Immature natural killer cell (primary cell): Measurements from ENCODE around the gene UNC5A. TPM values are rescaled to one million over a fixed set of nuclear protein-coding genes. Genes with fewer than 3 reads are reported as not detected.

ENCODE experiments used
- DNase-seq, 3 donors: peaks; one replicate each; pipeline ENCODE4 v3.0.0; 2022; ENCODE audit warnings: mixed read lengths in 1 of 3
- H3K27ac Mint-ChIP-seq, 6 donors: one replicate each; pipeline ENCODE4 v1.8.0; 2020; ENCODE audit warnings: mixed read lengths in 6 of 6, mild to moderate bottlenecking in 5 of 6, inconsistent platforms in 4 of 6, moderate library complexity in 3 of 6
- H3K27me3 Mint-ChIP-seq, 3 donors: one replicate each; pipeline ENCODE4 v1.8.0; 2020 to 2021; ENCODE audit warnings: low read depth in 3 of 3, mild to moderate bottlenecking in 3 of 3, mixed read lengths in 3 of 3, moderate library complexity in 3 of 3, inconsistent platforms in 1 of 3
- H3K36me3 Mint-ChIP-seq, 3 donors: one replicate each; pipeline ENCODE4 v1.8.0; 2020; ENCODE audit warnings: mixed read lengths in 3 of 3, inconsistent platforms in 2 of 3, mild to moderate bottlenecking in 2 of 3
- H3K4me1 Mint-ChIP-seq, 2 donors: one replicate each; pipeline ENCODE4 v1.8.0; 2020; ENCODE audit warnings: inconsistent platforms in 2 of 2, mild to moderate bottlenecking in 2 of 2, mixed read lengths in 2 of 2, moderate library complexity in 1 of 2
- H3K4me3 Mint-ChIP-seq, 5 donors: one replicate each; pipeline ENCODE4 v1.8.0; 2020; ENCODE audit warnings: mild to moderate bottlenecking in 5 of 5, mixed read lengths in 5 of 5, inconsistent platforms in 3 of 5, moderate library complexity in 3 of 5
- H3K9me3 Mint-ChIP-seq, 6 donors: one replicate each; pipeline ENCODE4 v1.8.0; 2020; ENCODE audit warnings: mild to moderate bottlenecking in 6 of 6, mixed read lengths in 6 of 6, inconsistent platforms in 4 of 6, moderate library complexity in 3 of 6
- polyA plus RNA-seq, 3 donors: library from polyadenylated mRNA; unstranded; fragments of 300-500 nt; fragmentation: Illumina TruSeq; gene quantifications; one replicate each; pipeline ENCODE4 v1.2.3, GENCODE V29; 2021

Gene UNC5A
- polyA plus RNA-seq, 3 donors from 2014 or later, result not detected

- Mint-ChIP-seq H3K4me3 (no peak overlapping the region), H3K36me3 (no peaks in the 10 kb centered on the region), H3K4me1 (peaks cover 18 to 20% of the 10 kb centered on the region in 2 donors), H3K27me3 (peaks cover 16 to 25% (median 18%) of the 10 kb centered on the region in 3 donors), H3K27ac (no peak overlapping the region), H3K9me3 (peaks cover 0 to 2% (median 0%) of the 10 kb centered on the region in 6 donors)
- no peak for DNase-seq
Observed at GRCh38 chr5:176878463-176878862, 68.1 kb downstream of the UNC5A start.

- peaks cover 0 to 1% (median 0%) of the 10 kb centered on the region in 6 donors for H3K9me3 Mint-ChIP-seq
- H3K27ac Mint-ChIP-seq, result no peak overlapping the region
- H3K27me3 Mint-ChIP-seq, result peaks cover 15 to 20% (median 16%) of the 10 kb centered on the region in 3 donors
- no peak overlapping the region for H3K4me3 Mint-ChIP-seq
- DNase-seq, result no peak
- no peaks in the 10 kb centered on the region for H3K36me3 Mint-ChIP-seq
- H3K4me1 Mint-ChIP-seq, result peaks cover 17 to 18% of the 10 kb centered on the region in 2 donors
Observed at GRCh38 chr5:176878906-176879662, 68.7 kb downstream of the UNC5A start.

GRCh38 chr5:176879663-176880361 lies 69.5 kb downstream of the UNC5A start:
- Mint-ChIP-seq H3K27ac (no peak overlapping the region), H3K36me3 (no peaks in the 10 kb centered on the region), H3K9me3 (peaks cover 0 to 1% (median 0%) of the 10 kb centered on the region in 6 donors), H3K4me3 (no peak overlapping the region), H3K27me3 (peaks cover 14 to 16% (median 14%) of the 10 kb centered on the region in 3 donors), H3K4me1 (peaks cover 17 to 18% of the 10 kb centered on the region in 2 donors)
- DNase-seq, result no peak

- Mint-ChIP-seq H3K27me3 (peaks cover 7 to 15% (median 9%) of the 10 kb centered on the region in 3 donors), H3K4me3 (no peak overlapping the region), H3K27ac (no peak overlapping the region), H3K4me1 (peaks cover 10 to 11% of the 10 kb centered on the region in 2 donors), H3K9me3 (no peaks in the 10 kb centered on the region), H3K36me3 (no peaks in the 10 kb centered on the region)
- DNase-seq, result no peak
Observed at GRCh38 chr5:176880366-176881020, 70.1 kb downstream of the UNC5A start.

GRCh38 chr5:176881021-176881749 lies 70.8 kb downstream of the UNC5A start:
- Mint-ChIP-seq H3K9me3 (no peaks in the 10 kb centered on the region), H3K4me3 (no peak overlapping the region), H3K27me3 (peaks cover 2 to 9% (median 4%) of the 10 kb centered on the region in 3 donors)

GRCh38 chr5:176881816-176882566 lies 71.6 kb downstream of the UNC5A start:
- Mint-ChIP-seq H3K27ac (no peak overlapping the region), H3K36me3 (no peaks in the 10 kb centered on the region)

More at GRCh38 chr5:176881021-176881749, 70.8 kb downstream of the UNC5A start:
- peaks cover 3 to 5% of the 10 kb centered on the region in 2 donors for H3K4me1 Mint-ChIP-seq
- no peak overlapping the region for H3K27ac Mint-ChIP-seq
- no peaks in the 10 kb centered on the region for H3K36me3 Mint-ChIP-seq
- DNase-seq, result no peak

GRCh38 chr5:176882567-176882903 lies 72.2 kb downstream of the UNC5A start:
- no peaks in the 10 kb centered on the region for H3K36me3 Mint-ChIP-seq
- no peak for DNase-seq
- H3K4me1 Mint-ChIP-seq, result no peaks in the 10 kb centered on the region
- no peak overlapping the region for H3K4me3 Mint-ChIP-seq
- no peaks in the 10 kb centered on the region for H3K9me3 Mint-ChIP-seq
- no peak overlapping the region for H3K27ac Mint-ChIP-seq
- peaks cover 2 to 7% (median 4%) of the 10 kb centered on the region in 3 donors for H3K27me3 Mint-ChIP-seq

More at GRCh38 chr5:176881816-176882566, 71.6 kb downstream of the UNC5A start:
- Mint-ChIP-seq H3K4me1 (no peaks in the 10 kb centered on the region), H3K27me3 (peaks cover 2 to 7% (median 4%) of the 10 kb centered on the region in 3 donors), H3K4me3 (no peak overlapping the region), H3K9me3 (no peaks in the 10 kb centered on the region)
- no peak for DNase-seq

GRCh38 chr5:176883700-176884570 lies 73.6 kb downstream of the UNC5A start:
- no peak overlapping the region for H3K27ac Mint-ChIP-seq
- no peaks in the 10 kb centered on the region for H3K36me3 Mint-ChIP-seq
- no peak for DNase-seq
- H3K27me3 Mint-ChIP-seq, result peaks cover 0 to 7% (median 7%) of the 10 kb centered on the region in 3 donors
- H3K4me1 Mint-ChIP-seq, result no peaks in the 10 kb centered on the region
- no peaks in the 10 kb centered on the region for H3K9me3 Mint-ChIP-seq
- H3K4me3 Mint-ChIP-seq, result no peak overlapping the region

GRCh38 chr5:176884571-176884890 lies 74.2 kb downstream of the UNC5A start:
- DNase-seq, result no peak
- Mint-ChIP-seq H3K27ac (no peak overlapping the region), H3K27me3 (peaks cover 0 to 7% (median 7%) of the 10 kb centered on the region in 3 donors), H3K9me3 (no peaks in the 10 kb centered on the region), H3K4me1 (no peaks in the 10 kb centered on the region), H3K4me3 (no peak overlapping the region), H3K36me3 (no peaks in the 10 kb centered on the region)

- Mint-ChIP-seq H3K9me3 (no peaks in the 10 kb centered on the region), H3K4me3 (no peak overlapping the region), H3K36me3 (no peaks in the 10 kb centered on the region), H3K27me3 (peaks cover 0 to 11% (median 4%) of the 10 kb centered on the region in 3 donors), H3K4me1 (no peaks in the 10 kb centered on the region), H3K27ac (no peak overlapping the region)
- DNase-seq, result no peak
Observed at GRCh38 chr5:176886336-176887251, 76.2 kb downstream of the UNC5A start.

GRCh38 chr5:176887252-176887849 lies 77.0 kb downstream of the UNC5A start:
- DNase-seq, result no peak
- Mint-ChIP-seq H3K4me3 (no peak overlapping the region), H3K4me1 (no peaks in the 10 kb centered on the region), H3K36me3 (no peaks in the 10 kb centered on the region), H3K27me3 (peaks cover 0 to 11% (median 4%) of the 10 kb centered on the region in 3 donors), H3K27ac (no peak overlapping the region), H3K9me3 (no peaks in the 10 kb centered on the region)
